Stimulated activated CD8-positive, alpha-beta memory T cell treated with anti-CD3 and anti-CD28 coated beads, Interleukin-12 subunit alpha, Interleukin-12 subunit beta, amount 100 ng/mL, for 24 hours (primary cell): ENCODE measurements around the gene DNAJC1.

Source experiments
- DNase-seq: peaks from one replicate; pipeline ENCODE4 v3.0.0-alpha.2; 2020; ENCODE audit errors: extremely low read depth

Gene DNAJC1

GRCh38 chr10:21769041-21769440 lies 234.5 kb downstream of the DNAJC1 start:
- DNase-seq: no peak

- no peak for DNase-seq
These were observed 238.9 kb downstream of the DNAJC1 start for GRCh38 chr10:21764466-21765189.

- DNase-seq: no peak
These were observed 243.2 kb downstream of the DNAJC1 start for GRCh38 chr10:21760332-21760731.

- no peak for DNase-seq
These were observed 244.3 kb downstream of the DNAJC1 start for GRCh38 chr10:21759232-21759631.

- DNase-seq: no peak
These were observed 244.8 kb downstream of the DNAJC1 start for GRCh38 chr10:21758696-21759095.

GRCh38 chr10:21758239-21758638 lies 245.3 kb downstream of the DNAJC1 start:
- no peak for DNase-seq

GRCh38 chr10:21757185-21757901 lies 246.2 kb downstream of the DNAJC1 start:
- no peak for DNase-seq

- no peak for DNase-seq
These were observed 246.8 kb downstream of the DNAJC1 start for GRCh38 chr10:21756707-21757106.

GRCh38 chr10:21754410-21755011 lies 249.0 kb downstream of the DNAJC1 start:
- no peak for DNase-seq

GRCh38 chr10:21753497-21754270 lies 249.8 kb downstream of the DNAJC1 start:
- no peak for DNase-seq

GRCh38 chr10:21751341-21752310 lies 251.9 kb downstream of the DNAJC1 start:
- no peak for DNase-seq

- no peak for DNase-seq
These were observed 253.1 kb downstream of the DNAJC1 start for GRCh38 chr10:21750424-21750823.

GRCh38 chr10:21749788-21750187 lies 253.7 kb downstream of the DNAJC1 start:
- no peak for DNase-seq

GRCh38 chr10:21747809-21748208 lies 255.7 kb downstream of the DNAJC1 start:
- DNase-seq: no peak

- no peak for DNase-seq
These were observed 257.4 kb downstream of the DNAJC1 start for GRCh38 chr10:21746118-21746517.

- no peak for DNase-seq
These were observed 259.3 kb downstream of the DNAJC1 start for GRCh38 chr10:21744223-21744622.

GRCh38 chr10:21742740-21743412 lies 260.7 kb downstream of the DNAJC1 start:
- no peak for DNase-seq

- no peak for DNase-seq
These were observed 262.5 kb downstream of the DNAJC1 start for GRCh38 chr10:21740989-21741388.

GRCh38 chr10:21737106-21737505 lies 266.4 kb downstream of the DNAJC1 start:
- DNase-seq: no peak

- DNase-seq: no peak
These were observed 269.8 kb downstream of the DNAJC1 start for GRCh38 chr10:21733710-21734109.
